ENCODE results near the gene SMC5.

- TF ChIP-seq CTCF (IDR thresholded peaks at IDR 0.05; ENCODE audit: low read depth, low read length) (no peak), EZH2phosphoT487 (IDR thresholded peaks at IDR 0.05; ENCODE audit: low read depth) (no peak)
Measured at GRCh38 chr9:70303268-70303667, 44.5 kb downstream of the SMC5 start.
